ENCODE measurements around the gene EXOC1. TPM values are rescaled to one million over a fixed set of nuclear protein-coding genes. Genes with fewer than 3 reads are reported as not detected.

The EXOC1 gene
- total RNA-seq, 4 donors from 2014 or later, result 52.3 to 75.4 (median 61.3) TPM

DNA sequence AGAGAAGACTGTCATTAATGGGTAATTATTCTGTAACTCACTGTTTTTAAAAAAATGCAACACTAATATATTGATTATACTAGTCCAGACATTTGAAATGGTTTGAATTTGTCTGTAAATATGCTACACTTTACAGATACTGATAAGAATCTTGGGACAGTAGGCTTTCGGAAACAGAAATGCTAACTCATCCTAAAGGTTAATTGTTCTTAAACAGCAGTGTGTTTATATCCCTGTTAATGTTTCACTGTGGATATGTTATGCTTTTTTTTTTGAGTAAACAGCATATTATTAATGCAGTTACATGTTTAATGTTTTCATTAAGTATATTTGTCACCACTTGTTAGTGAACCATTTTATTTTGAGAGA, 31.4 kb downstream of the EXOC1 start:
- TF ChIP-seq, protein P1, sequence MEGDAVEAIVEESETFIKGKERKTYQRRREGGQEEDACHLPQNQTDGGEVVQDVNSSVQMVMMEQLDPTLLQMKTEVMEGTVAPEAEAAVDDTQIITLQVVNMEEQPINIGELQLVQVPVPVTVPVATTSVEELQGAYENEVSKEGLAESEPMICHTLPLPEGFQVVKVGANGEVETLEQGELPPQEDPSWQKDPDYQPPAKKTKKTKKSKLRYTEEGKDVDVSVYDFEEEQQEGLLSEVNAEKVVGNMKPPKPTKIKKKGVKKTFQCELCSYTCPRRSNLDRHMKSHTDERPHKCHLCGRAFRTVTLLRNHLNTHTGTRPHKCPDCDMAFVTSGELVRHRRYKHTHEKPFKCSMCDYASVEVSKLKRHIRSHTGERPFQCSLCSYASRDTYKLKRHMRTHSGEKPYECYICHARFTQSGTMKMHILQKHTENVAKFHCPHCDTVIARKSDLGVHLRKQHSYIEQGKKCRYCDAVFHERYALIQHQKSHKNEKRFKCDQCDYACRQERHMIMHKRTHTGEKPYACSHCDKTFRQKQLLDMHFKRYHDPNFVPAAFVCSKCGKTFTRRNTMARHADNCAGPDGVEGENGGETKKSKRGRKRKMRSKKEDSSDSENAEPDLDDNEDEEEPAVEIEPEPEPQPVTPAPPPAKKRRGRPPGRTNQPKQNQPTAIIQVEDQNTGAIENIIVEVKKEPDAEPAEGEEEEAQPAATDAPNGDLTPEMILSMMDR (IDR thresholded peaks at IDR 0.05; ENCODE audit: low read depth), result no peak

DNA sequence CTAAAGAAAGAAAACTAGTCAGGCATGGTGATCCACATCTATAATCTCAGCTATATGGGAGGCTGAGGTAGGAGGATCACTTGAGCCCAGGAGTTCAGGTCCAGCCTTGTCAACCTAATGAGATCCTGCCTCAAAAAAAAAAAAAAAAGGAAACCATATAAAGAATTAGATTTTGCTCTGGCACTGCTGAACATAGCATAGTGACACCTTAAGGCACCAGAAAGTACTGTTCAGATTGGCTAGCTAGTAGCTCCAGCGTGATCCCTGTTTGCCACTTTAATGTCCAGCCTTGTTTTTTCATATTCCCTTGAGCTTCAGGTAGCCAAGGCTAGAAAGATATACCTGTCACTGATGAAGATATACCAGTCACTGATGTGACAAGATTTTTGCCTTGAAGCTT, 34.1 kb downstream of the EXOC1 start:
- TF ChIP-seq, protein P1 (IDR thresholded peaks at IDR 0.05; ENCODE audit: low read depth), result no peak

DNA sequence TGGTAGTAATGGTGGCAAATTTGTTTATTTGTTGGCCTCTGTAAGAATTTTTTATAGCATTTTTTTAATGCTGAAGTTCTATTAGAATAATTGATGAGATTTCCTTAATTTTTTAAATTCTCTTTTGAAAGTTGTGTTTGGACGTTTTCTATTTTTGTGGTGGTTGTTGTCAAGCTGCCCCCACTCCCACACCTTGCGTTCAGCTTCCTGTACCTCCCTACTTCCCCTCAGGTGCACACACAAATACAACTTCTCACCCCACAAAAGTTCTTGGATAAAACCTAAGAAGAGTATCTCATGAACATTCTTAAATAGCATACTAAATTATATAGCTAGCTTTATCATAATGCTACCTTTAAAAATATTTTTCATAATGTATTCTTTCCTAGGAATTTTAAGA, 38.7 kb downstream of the EXOC1 start:
- TF ChIP-seq, protein P1 (IDR thresholded peaks at IDR 0.05; ENCODE audit: low read depth), result no peak

DNA sequence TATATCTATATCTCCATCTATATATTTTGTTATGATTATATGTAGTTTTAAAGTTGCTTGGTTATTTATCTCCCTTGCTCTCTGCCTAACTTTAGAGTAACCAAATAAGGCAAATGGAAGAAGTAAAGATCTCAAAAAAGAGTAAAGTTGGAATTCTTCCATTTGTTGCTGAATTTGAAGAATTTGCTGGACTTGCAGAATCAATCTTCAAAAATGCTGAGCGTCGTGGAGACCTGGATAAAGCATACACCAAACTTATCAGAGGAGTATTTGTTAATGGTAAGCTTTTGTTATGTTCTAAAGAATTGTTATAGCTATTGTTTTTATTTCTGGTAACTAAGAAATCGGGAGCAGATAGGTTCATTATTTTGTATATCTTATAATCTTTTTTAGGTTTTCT, 43.2 kb downstream of the EXOC1 start:
- TF ChIP-seq, protein P1 (IDR thresholded peaks at IDR 0.05; ENCODE audit: low read depth), result no peak

DNA sequence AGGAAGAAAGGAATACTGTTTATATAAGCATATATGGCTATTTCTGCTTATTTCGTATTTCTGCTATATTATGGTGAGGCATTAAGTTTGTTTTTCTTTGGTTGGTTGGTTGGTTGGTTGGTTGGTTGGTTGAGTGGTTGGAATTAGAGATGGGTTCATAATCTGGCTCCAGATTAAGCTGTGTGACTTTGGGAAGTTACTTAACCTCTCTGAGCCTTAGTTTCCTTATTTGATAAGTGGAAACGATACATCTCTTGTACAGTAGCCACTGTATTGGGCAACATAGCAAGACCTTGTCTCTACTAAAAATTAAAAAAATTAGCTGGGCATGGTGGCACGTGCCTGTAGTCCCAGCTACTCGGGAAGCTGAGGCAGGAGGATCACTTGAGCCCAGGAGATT, 49.2 kb downstream of the EXOC1 start:
- TF ChIP-seq, protein P1 (IDR thresholded peaks at IDR 0.05; ENCODE audit: low read depth), result no peak

DNA sequence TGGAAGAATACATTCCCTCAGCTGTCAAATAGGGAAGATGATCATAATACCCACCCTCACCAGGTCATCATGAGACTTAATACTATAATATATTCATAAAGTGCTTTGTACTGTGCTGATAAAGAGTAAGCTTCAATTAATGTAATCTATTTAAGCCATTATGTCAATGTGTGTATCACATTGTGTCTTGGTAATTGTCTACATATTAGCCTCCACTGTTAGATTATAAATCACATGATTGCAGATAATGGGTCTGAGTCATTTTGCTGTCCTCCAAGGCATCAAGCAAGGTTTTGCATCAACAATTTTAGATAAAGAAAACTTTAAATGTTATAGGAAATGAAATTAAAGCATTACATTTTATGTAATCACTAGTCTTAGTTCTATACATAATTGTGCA, 50.1 kb downstream of the EXOC1 start:
- TF ChIP-seq, protein P1 (IDR thresholded peaks at IDR 0.05; ENCODE audit: low read depth), result no peak

DNA sequence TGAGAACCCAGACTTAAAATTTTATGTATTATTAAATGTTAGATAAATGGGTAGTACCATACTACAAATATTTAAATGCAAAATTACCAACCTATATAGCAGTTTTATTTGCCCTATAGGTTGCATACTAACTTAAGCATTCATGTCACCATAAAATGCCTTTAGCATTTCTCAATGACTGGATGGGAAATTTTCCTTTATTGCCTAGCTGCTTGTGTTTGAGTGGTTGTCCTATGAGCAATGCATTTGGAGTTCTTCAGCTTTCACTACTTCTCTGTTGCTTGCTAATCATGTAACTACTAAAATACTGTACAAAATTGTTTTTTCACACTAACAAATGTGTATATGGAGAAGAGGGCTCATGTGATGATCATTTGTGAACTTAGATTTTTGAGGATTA, 51.1 kb downstream of the EXOC1 start:
- TF ChIP-seq, protein P1 (IDR thresholded peaks at IDR 0.05; ENCODE audit: low read depth), result no peak
